ENCODE measurements around the gene CREB3L2. TPM values are rescaled to one million over a fixed set of nuclear protein-coding genes. Genes with fewer than 3 reads are reported as not detected.

Gene CREB3L2
- total RNA-seq: 31.0 and 32.1 TPM in 2 replicates

DNA sequence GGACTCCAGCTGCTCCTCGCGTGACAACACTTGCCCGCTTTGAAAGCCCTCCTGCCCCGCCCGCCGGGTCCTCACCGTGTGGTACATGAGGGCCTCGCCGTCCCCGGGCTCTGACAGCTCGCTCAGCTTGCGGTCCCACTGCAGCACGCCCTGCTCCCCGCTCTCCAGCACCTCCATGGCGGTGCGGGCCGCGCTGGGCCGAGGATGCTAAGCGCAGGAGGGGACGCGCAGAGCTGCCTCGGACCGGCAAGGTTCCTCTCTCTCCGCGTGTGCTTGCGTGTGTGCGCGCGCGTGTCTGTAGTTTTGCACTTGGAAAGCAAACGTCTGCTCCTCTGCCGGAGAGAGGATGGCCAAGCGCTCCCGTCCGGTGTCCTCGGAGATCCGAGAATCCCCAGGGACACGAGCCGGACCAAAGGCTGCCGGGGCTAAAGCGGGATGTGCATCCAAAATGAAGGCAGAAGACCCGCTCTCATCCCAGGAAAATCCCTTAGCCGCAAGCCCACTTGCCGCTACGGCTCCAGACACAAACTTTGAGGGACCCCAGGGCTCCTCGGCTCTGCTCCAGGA is at the start of gene CREB3L2:
TSS of gene CREB3L2 (minus strand) at position 558 of the 567 bp plus-strand sequence. CDS start at position 177, 381 bp downstream.

DNA sequence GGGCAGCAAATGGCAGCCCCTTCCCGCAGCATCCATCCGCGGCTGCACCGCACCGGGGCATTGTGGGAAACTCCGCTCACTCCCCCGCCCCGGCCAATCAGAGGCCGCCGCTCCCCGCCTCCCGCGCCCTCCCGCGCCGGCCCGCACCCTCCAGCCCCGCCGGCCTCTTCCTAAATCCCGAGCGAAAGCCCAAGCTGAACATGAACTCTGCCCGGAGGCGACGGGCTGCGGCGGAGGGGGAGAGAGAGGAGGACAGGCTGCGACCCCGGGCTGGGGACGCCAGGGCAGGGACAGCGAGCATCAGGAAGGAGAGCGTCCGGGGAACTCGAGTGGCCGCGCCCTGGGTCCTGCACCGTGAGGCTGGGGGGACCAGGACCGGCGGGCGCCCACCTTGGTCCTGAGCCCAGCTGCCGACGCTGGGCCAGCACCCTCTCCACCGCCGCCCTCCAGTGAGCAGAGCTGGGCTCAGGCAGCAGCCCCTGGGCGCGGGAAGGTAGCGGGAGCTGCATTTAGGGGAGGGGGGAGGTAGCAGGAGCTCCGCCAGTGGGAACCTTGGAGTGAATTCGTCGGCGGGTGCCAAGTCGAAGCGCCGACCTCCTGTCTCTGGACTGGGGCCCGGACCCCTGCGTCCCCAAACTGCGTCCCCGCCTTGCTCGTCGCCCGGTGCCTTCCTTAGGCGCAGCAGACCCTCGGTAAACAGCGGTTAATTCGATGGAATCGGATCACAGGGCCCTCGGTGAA is 154.9 kb downstream of the CREB3L2 start, which contains the start of gene DGKI:
TSS of gene DGKI (minus strand) at position 148 of the 741 bp plus-strand sequence.

Other genes with a start within 250 kb of the CREB3L2 start
- 2.3 and 3.5 TPM in 2 replicates for gene DGKI, start 155.1 kb downstream of the CREB3L2 start, total RNA-seq
- not detected in 2 replicates for gene AKR1D1, start 74.4 kb upstream of the CREB3L2 start, total RNA-seq

Measured in hair follicle dermal papilla cell (primary cell).